Dermis blood vessel endothelial cell (primary cell): ENCODE results near the gene TKTL1. TPM values are rescaled to one million over a fixed set of nuclear protein-coding genes. Genes with fewer than 3 reads are reported as not detected.

ENCODE experiments used
- DNase-seq: peaks from one replicate; pipeline ENCODE4 v3.0.0; 2010
- total RNA-seq: library from RNA; depleted of rRNA; stranded (reverse); fragments of >200 nt; gene quantifications from 2 replicates; pipeline ENCODE4 v1.2.3, GENCODE V29; 2014

TKTL1 gene
- total RNA-seq, 1 donor from 2014 or later: not detected

DNA sequence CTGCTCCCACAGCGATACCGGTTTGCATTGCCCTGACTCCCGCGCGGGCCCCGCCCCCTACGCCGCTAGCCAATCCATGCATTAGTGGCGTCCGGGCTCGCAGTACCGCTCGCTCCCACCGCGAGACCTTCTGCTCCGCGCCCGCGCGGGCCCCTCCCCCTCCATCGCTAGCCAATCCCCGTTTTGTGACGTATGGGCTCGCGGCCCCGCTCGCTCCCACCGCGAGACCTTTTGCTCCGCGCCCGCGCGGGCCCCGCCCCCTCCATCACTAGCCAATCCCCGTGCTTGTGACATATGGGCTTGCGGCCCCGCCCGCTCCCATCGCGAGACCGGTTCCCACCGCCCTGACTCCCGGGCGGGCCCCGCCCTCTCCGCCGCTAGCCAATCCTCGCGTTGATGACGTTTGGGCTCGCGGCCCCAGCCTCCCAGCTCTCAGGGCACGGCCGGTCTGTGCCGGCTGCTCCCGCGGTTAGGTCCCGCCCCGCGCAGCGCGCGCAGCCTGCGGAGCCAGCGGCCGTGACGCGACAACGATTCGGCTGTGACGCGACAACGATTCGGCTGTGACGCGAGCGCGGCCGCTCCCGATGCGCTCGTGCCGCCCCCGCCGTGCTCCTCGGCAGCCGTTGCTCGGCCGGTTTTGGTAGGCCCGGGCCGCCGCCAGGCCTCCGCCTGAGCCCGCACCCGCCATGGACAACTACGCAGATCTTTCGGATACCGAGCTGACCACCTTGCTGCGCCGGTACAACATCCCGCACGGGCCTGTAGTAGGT is 83.4 kb downstream of the TKTL1 start, which contains the start of gene EMD:
EMD (plus strand) TSS at position 497 of the 770 bp plus-strand sequence; CDS start at position 687, 190 bp downstream.
- peak; percentile 97 for DNase-seq

GRCh38 chrX:154379569-154379951 is 84.0 kb downstream of the TKTL1 start:
- no peak for DNase-seq

Other genes starting within 250 kb of the TKTL1 start
- 22.5 and 34.9 TPM in 2 replicates for gene MECP2, start 198.1 kb upstream of the TKTL1 start, total RNA-seq
- not detected in 2 replicates for gene OPN1LW, start 151.6 kb upstream of the TKTL1 start, total RNA-seq
- 0.17 TPM in 1 of 2 replicates, not detected in the other for gene OPN1MW, start 113.2 kb upstream of the TKTL1 start, total RNA-seq
- not detected in 2 replicates for gene OPN1MW2, start 76.0 kb upstream of the TKTL1 start, total RNA-seq
- not detected in 2 replicates for gene OPN1MW3, start 38.2 kb upstream of the TKTL1 start, total RNA-seq
- gene TEX28, start 671 bp upstream of the TKTL1 start, total RNA-seq: not detected in 2 replicates
- gene FLNA, start 78.8 kb downstream of the TKTL1 start, total RNA-seq: 1,387 and 2,587 TPM in 2 replicates
- 10.6 and 17.2 TPM in 2 replicates for gene EMD, start 83.5 kb downstream of the TKTL1 start, total RNA-seq
- 3,745 and 6,057 TPM in 2 replicates for gene RPL10, start 102.6 kb downstream of the TKTL1 start, total RNA-seq
- gene DNASE1L1, start 113.5 kb downstream of the TKTL1 start, total RNA-seq: 105 and 111 TPM in 2 replicates
- gene TAFAZZIN, start 115.7 kb downstream of the TKTL1 start, total RNA-seq: 20.8 and 25.9 TPM in 2 replicates
- 65.9 and 103 TPM in 2 replicates for gene ATP6AP1, start 132.9 kb downstream of the TKTL1 start, total RNA-seq
- 50.7 and 75.9 TPM in 2 replicates for gene GDI1, start 141.4 kb downstream of the TKTL1 start, total RNA-seq
- gene FAM50A, start 148.3 kb downstream of the TKTL1 start, total RNA-seq: 58.0 and 61.4 TPM in 2 replicates
- gene PLXNA3, start 162.5 kb downstream of the TKTL1 start, total RNA-seq: 6.6 and 9.0 TPM in 2 replicates
- gene LAGE3, start 183.5 kb downstream of the TKTL1 start, total RNA-seq: 14.3 and 31.5 TPM in 2 replicates
- 51.1 and 57.8 TPM in 2 replicates for gene UBL4A, start 190.8 kb downstream of the TKTL1 start, total RNA-seq
- gene SLC10A3, start 194.8 kb downstream of the TKTL1 start, total RNA-seq: 22.1 and 39.9 TPM in 2 replicates
- 25.5 and 27.7 TPM in 2 replicates for gene FAM3A, start 220.4 kb downstream of the TKTL1 start, total RNA-seq